Epithelial cell of prostate (primary cell): ENCODE data around the gene KCNG1.
A peak's percentile ranks its signal among the peaks of the same experiment; 100 is the strongest.

ENCODE experiments used
- DNase-seq: peaks from one replicate; pipeline ENCODE4 v3.0.0-alpha.2; 2011; ENCODE audit warnings: low read depth, low spot score
- H3K27ac ChIP-seq: fragments of 450-650 bp; 2 replicates; pipeline ENCODE4 v1.5.1; 2017; ENCODE audit warnings: mild to moderate bottlenecking

Gene KCNG1

DNA sequence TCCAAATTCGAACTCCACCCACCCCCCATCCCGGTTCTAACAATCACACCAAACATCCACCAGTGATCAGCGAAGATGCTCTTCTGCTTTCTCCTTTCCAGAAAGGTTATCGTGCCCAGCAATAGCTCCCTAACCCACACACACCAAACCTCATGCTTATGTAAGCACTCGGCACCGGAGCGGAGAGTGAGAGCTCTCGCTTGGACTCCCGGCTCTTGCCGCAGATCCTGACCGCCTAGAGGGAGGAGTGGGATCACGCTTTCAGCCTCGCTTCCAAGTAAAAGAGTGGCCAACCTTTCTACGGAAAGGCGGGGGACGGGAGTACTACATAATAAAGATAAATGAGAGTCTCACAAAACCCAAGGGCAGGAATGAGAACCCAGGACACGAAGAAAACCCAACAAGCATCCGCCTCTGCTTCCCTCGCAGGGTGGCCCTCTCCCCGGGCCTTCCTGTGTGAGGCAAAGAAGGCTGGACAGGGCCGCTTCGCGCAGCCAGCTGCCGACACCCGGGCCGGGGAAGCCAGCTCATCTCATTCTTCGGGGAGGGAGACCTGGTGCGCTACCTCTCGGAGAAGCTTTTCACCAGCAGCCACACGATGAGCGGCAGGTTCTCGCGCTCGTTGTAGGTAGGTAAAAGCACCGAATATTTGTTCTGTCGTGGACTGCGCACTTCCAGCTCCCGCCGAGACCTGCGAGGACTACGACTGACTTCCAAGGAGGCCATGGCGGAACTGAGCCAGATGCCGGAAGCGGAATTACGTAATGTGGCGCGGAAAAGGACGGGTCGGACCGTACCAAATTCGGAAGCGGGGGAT lies 64.9 kb downstream of the KCNG1 start, which contains the start of gene DPM1:
Gene DPM1, minus strand, starts transcription at position 735 of the 817 bp plus-strand sequence. Its CDS starts 9 bp downstream, at position 726.
- peak; percentile 50 for DNase-seq
- H3K27ac ChIP-seq, result peak within 1 kb of the TSS; percentile 75

DNA sequence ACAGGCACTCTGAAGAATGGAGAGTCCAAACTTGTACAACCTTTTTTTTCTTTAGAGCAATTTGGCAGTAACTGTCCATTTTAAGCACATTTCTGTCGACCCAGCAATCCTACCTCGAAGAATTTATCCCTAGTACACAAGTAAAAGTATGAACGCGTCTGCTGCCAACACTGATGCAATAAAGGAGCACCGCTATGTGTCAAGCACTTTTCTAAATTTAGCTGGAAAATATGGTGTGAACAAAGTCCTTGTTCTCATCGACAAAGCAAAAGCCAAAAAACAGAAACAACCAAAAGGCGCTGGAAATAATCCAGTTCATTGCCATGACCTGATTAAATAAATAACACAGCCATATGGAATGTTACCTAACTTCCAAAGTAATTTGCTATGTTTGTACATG lies 65.6 kb downstream of the KCNG1 start:
- DNase-seq, result no peak
- H3K27ac ChIP-seq, result peak overlapping the region; percentile 75

DNA sequence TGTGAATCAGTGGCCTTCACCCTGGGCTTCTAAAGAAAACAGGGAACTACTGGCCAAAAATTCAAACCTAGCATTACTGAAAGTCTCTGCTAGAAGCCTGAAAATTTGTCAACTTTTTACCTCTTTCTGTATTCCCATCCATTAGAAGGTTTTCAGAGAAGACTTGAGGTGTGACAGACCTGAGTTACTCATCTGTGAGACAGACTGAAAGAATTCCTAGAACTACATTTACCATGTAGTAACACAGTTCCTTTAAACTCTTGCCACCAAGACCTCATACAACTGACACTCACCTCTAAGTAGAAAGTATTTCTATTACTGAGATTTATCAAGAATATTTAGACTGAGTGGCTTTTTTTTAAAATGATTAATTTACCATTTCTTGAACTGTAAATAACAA lies 69.1 kb downstream of the KCNG1 start:
- peak overlapping the region; percentile 25 for H3K27ac ChIP-seq
- DNase-seq, result no peak
